ENCODE measurements around the gene MICU1.
"Not testable (repeated sequence)": the region's sequence is repeated elsewhere in the genome, so short reads cannot be mapped to it uniquely, and the experiment has no call there.

MICU1 gene

DNA sequence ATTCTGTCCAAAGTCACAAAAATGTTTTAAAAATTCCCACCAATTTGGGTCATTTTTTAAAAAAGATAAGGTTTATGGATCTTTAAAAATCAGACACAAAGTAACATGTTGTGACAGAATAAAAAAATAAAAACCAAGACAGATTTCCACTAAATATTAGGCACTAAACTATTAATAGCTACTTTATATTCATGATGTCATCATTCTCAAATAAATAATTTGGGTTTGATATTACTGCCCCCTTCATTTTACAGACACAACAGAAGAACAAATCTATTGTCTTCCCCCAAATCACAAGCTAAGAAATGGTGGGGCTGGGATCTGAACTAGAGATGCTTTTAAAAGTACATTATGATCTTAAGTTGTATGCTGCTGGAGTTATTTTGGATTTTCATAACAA, 119.4 kb downstream of the MICU1 start:
- DNase-seq (ENCODE audit: low read depth in 2 of 2) = no peak

- no peak for DNase-seq (ENCODE audit: low read depth in 2 of 2)
Measured at GRCh38 chr10:72505435-72505834, 120.4 kb downstream of the MICU1 start.

DNA sequence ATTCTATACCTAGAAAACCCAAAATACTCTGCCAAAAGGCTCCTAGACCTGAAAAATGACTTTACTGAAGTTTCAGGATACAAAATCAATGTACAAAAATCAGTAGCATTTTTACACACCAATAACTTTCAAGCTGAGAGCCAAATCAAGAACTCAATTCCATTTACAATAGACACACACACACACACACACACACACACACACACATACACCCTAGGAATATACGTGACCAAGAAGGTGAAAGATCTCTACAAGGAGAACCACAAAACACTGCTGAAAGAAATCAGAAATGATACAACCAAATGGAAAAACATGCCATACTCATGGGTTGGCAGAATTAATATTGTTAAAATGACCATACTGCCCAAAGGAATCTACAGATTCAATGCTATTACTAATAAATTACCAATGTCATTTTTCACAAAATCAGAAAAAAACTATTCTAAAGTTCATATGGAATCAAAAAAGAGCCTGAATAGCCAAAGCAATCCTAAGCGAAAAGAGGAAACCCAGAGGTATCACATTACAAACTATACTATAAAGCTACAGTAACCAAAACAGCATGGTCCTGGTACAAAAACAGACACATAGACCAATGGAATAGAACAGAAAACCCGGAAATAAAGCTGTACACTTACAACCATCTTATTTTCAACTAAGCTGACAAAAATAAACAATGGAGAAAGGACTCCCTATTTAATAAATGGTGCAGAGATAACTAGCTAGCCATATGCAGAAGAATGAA, 122.0 kb downstream of the MICU1 start:
- no peak for DNase-seq (ENCODE audit: low read depth in 2 of 2)

GRCh38 chr10:72503241-72503640, 122.6 kb downstream of the MICU1 start:
- peak; percentile 29 to 36 for DNase-seq (ENCODE audit: low read depth in 2 of 2)

- DNase-seq (ENCODE audit: low read depth in 2 of 2) = no peak
Measured at GRCh38 chr10:72502581-72502980, 123.3 kb downstream of the MICU1 start.

- DNase-seq (ENCODE audit: low read depth in 2 of 2) = no peak
Measured at GRCh38 chr10:72499701-72500100, 126.2 kb downstream of the MICU1 start.

GRCh38 chr10:72490951-72491350, 134.9 kb downstream of the MICU1 start:
- no peak for DNase-seq (ENCODE audit: low read depth in 2 of 2)

GRCh38 chr10:72487521-72487920, 138.4 kb downstream of the MICU1 start:
- DNase-seq (ENCODE audit: low read depth in 2 of 2) = no peak

DNA sequence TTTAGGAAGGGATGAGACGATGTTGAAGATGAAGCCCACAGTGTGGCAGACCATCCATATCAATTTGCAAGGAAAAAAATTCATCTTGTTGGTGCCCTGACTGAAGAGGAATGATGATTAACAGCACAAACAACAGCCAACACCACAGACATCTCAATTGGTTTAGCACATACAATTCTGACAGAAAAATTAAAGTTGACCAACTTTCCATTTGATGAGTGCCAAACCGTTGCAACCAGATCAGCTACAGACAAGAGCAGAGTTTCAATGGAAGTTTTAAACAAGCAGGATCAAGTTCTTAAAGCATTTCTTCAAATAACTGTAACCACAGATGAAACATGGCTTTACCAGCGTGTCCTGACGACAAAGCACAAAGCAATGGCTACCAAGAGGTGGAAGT, 138.8 kb downstream of the MICU1 start:
- no peak for DNase-seq (ENCODE audit: low read depth in 2 of 2)

DNA sequence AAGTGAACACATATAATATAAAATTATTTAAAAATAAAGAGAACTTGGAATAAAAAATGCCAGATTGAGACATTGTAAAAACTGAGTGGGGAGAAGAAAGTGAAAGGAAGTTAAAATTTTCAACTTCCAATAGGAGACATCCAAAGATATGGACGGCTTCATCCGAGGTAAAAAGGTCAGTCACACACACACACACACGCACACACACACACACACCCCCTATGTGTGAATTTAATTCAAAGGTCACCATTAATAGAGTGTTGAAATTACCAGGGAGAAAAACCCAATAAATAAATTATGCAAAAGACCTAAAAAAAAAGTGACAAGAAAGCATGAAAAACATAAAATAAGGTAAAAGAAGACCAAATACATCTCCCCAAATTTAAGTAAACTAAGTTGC, 140.2 kb downstream of the MICU1 start:
- DNase-seq (ENCODE audit: low read depth in 2 of 2) = no peak

GRCh38 chr10:72484521-72484920, 141.4 kb downstream of the MICU1 start:
- DNase-seq (ENCODE audit: low read depth in 2 of 2) = no peak

- no peak for DNase-seq (ENCODE audit: low read depth in 2 of 2)
Measured at GRCh38 chr10:72483471-72483870, 142.4 kb downstream of the MICU1 start.

DNA sequence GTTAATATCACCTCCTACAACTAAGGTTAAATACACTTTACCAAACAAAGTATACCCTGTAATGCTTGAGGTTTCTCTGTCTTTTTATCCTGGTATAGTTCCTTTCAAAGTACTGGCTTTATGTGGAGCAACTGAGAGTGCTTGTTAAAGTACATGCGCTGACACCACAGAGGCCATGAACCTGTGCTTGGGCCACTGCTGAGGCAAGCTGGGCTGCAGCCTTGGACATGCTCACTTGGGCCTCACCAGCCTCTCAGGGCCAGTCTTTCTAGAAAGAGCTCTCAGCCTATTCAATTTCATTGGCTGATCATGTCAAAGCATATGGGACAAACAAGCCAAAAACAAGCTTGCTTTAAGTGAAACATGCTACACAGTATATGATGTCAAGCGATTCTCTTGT, 145.0 kb downstream of the MICU1 start:
- no peak for DNase-seq (ENCODE audit: low read depth in 2 of 2)

DNA sequence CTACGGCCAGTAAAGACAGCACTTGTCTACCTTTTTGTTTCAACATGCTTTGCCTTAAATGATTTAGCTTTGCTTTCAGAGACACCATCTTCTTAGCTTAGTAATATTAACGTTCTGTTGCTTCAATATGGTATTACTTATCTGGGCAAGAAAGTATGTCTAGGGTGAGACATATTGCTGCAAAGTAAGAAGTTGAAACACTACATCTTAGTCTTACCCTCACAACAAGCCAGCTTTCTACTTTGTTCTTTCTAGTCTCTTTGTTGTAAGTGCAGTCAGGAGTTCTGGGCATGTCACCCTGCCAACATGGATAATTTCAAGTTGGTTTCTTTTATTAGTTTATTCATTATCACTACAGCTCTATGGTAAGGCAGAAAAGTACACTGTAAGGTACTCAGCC, 148.4 kb downstream of the MICU1 start:
- no peak for DNase-seq (ENCODE audit: low read depth in 2 of 2)

GRCh38 chr10:72472306-72472705, 153.6 kb downstream of the MICU1 start:
- no peak for DNase-seq (ENCODE audit: low read depth in 2 of 2)

DNA sequence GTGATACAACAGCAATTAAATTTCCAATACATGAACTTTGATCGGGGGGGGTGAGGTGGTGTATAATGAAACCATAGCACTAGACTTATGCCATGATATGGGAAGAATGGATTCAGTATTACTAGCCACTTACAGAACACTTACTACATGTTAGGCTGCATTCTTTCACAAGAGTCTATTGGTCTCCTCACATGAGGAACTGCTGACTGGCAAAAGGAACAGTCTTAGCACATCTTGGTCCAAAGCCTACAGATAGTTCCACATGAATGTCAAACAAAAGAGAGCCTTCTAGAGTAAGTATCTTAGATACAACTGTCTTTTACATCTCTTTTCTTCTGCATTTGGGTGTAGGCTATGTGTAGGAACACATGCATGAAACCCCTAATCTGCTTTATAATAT, 155.2 kb downstream of the MICU1 start:
- no peak for DNase-seq (ENCODE audit: low read depth in 2 of 2)

- not testable (repeated sequence) for DNase-seq (ENCODE audit: low read depth in 2 of 2)
Measured at GRCh38 chr10:72467064-72467463, 158.8 kb downstream of the MICU1 start.

- DNase-seq (ENCODE audit: low read depth in 2 of 2) = no peak
Measured at GRCh38 chr10:72466018-72466417, 159.9 kb downstream of the MICU1 start.

- DNase-seq (ENCODE audit: low read depth in 2 of 2) = no peak
Measured at GRCh38 chr10:72464438-72464837, 161.4 kb downstream of the MICU1 start.

GRCh38 chr10:72462261-72462660, 163.6 kb downstream of the MICU1 start:
- DNase-seq (ENCODE audit: low read depth in 2 of 2) = no peak

DNA sequence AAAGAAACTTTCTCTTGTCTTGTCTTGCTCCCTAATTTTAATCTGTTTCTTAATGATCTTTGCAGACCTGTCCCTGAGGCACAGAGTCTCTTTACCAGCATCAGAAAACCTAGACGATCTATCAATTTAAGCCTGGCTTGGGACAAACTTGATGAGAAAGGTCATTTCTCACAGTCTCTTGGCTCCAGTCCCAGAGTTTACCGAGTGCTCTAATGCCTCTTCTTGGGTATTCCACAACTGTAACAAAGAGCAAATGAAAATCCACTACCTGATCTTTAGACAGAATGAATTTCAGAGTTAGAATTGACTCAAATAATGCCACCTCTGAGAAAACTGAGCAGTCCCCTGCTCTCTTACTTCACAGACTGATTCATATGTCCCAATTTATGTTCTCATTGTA, 164.8 kb downstream of the MICU1 start:
- no peak for DNase-seq (ENCODE audit: low read depth in 2 of 2)

- no peak for DNase-seq (ENCODE audit: low read depth in 2 of 2)
Measured at GRCh38 chr10:72460284-72460876, 165.5 kb downstream of the MICU1 start.

- no peak for DNase-seq (ENCODE audit: low read depth in 2 of 2)
Measured at GRCh38 chr10:72459301-72459700, 166.6 kb downstream of the MICU1 start.
